Stimulated activated CD4-positive, alpha-beta T cell treated with anti-CD3 and anti-CD28 coated beads, Interleukin-12 subunit alpha, Interleukin-12 subunit beta, amount 100 ng/mL, for 48 hours (primary cell): ENCODE results near the gene ESR1.
"Not testable (repeated sequence)": the region's sequence is repeated elsewhere in the genome, so short reads cannot be mapped to it uniquely, and the experiment has no call there.

ENCODE experiments used
- DNase-seq, 3 donors: peaks; one replicate each; pipeline ENCODE4 v3.0.0-alpha.2; 2020; ENCODE audit warnings: low read depth in 2 of 3, low spot score in 1 of 3

ESR1 gene

GRCh38 chr6:151885234-151885633 lies 77.8 kb downstream of the ESR1 start:
- DNase-seq, result no peak

DNA sequence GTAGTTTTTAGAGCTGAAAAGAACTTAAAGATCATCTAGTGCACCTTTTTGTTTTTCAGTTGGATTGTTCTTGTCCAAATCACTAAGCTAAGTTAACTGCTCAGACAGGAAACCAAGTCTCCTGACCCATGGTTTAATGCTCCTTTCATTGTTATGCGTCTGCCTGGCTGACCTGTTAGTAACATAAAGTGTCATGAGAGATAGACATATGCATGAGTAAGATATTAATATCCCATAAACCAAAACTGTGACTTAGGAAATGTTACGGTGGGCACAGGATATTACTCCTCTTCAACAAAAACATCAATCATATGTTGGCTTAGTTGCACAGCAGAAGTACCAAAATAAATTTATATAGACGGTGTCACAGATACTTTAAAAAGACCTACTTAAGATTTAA lies 84.0 kb downstream of the ESR1 start:
- no peak for DNase-seq

- DNase-seq, result not testable (repeated sequence)
These were observed 86.9 kb downstream of the ESR1 start for GRCh38 chr6:151894426-151894825.

DNA sequence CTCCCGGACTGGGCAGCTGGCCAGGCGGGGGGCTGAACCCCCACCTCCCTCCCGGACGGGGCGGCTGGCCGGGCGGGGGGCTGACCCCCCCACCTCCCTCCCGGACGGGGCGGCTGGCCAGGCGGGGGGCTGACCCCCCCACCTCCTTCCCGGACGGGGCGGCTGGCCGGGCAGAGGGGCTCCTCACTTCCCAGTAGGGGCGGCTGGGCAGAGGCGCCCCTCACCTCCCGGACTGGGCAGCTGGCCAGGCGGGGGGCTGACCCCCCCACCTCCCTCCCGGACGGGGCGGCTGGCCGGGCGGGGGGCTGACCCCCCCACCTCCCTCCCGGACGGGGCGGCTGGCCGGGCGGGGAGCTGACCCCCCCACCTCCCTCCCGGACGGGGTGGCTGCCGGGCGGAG lies 91.7 kb downstream of the ESR1 start:
- not testable (repeated sequence) for DNase-seq

GRCh38 chr6:151899796-151900195 lies 92.3 kb downstream of the ESR1 start:
- DNase-seq, result not testable (repeated sequence)

DNA sequence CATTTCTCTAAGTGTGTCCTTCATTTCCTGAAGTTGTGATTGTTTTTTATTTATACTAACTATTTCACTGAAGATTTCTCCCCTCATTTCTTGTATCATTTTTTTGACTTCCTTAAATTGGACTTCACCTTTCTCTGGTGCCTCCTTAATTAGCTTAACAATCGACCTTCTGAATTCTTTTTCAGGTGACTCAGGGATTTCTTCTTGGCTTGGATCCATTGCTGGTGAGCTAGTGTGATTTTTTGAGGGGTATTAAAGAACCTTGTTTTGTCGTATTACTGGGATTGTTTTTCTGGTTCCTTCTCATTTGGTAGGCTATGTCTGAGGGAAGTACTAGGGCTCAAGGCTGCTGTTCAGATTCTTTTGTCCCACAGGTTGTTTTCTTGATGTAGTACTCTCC lies 92.8 kb downstream of the ESR1 start:
- no peak for DNase-seq

- DNase-seq, result no peak
These were observed 93.5 kb downstream of the ESR1 start for GRCh38 chr6:151901009-151901411.

- DNase-seq, result no peak
These were observed 97.1 kb downstream of the ESR1 start for GRCh38 chr6:151904631-151905030.

DNA sequence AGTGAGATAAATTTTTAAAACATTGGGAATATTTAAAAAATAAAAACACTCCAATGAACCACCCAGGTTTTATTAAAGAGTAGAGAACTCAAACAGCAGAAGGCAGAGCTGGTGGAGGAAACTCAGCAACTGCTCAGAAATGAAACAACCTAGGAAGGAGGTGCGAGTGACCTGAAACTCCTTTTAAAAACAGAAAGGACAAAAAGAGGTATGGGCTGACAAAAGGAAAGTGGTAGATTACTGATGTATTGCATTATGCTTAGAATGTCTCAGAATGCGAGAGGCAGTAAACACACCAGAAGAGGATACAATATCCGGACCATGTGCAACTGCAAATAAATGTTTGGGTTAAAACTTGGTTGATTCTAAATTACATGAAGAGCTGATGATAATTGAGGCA lies 97.6 kb downstream of the ESR1 start:
- DNase-seq, result no peak

GRCh38 chr6:151905854-151906253 lies 98.4 kb downstream of the ESR1 start:
- no peak for DNase-seq

- no peak for DNase-seq
These were observed 103.9 kb downstream of the ESR1 start for GRCh38 chr6:151911401-151911800.

DNA sequence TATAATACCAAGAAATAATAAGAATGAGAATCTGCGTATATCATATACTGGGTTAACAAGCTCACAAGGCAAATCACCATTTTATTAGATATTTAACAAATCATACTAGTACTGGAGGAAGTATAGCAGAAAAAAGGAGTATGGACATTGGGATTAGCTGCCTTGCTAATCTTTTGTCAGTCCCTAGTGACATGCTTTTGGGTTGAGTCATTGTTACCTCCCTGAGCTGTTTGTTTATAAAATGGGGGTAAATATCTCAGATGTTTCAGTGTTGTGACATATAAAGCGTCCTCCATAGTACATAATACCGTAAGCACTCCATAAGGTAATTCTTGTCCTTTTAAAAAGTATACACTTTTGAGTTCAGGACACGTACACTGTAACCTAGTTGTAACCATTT lies 107.0 kb downstream of the ESR1 start:
- no peak for DNase-seq

- DNase-seq, result no peak
These were observed 108.6 kb downstream of the ESR1 start for GRCh38 chr6:151916075-151916474.

DNA sequence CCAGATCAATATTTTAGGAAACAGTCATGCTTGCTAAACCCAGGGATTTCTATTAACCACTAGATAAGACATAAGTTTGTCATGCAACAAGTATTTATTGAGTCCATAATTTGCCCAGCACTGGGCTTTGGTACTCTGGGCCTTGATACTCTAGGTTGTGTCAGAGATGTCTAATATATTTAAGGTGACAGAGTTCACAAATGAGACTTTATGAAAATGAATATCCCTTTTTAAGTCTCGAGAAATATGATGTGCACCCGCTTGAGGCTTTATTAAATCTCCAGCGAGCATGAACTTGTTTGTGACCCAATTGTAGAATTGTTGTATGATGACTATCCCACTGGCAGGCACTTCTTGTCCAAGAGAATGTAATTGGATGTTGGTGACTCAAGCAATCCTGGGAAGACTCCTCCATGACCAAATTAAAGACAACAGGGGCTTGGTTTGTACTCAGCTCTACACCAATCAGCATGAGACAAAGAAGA lies 109.2 kb downstream of the ESR1 start:
- DNase-seq, result no peak

DNA sequence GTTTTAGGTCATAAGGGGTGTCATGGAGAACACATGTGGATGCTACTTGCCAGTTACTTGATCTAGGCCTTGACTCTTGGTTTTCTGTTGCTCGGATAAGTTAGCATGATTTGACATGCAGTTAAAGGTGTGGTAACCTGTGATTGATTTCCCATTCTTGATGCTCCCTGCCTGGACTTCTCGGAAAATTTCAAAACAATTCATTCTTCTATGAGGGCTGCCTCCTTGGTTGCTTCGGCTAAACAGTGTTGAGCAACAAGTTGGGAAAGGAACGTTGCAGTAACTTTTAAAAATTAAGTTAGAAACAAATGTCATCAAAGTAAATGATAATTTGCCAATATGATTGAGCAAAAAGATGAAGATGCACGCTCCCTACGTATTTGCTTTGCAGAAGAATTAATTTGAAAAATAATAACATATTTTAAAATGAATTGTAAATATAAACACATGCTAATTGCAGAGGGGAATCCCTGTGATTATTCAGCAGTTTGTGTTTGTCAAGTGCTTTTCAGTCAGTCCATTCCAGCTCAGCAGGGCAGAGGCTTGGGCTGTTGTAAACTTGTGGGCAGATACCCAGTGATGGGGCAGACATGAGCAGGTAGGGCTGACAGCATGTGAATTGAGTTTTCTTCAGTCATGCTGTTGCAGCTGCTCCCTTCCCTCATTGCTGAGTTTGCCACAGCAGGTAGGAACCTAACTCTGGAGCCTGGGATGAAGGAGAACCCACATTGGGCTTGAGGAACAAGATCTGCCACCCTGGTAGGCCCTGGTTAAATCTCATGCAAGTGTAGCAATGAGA lies 110.2 kb downstream of the ESR1 start:
- no peak for DNase-seq

GRCh38 chr6:151940307-151940706 lies 132.8 kb downstream of the ESR1 start:
- no peak for DNase-seq

GRCh38 chr6:151948002-151948743 lies 140.7 kb downstream of the ESR1 start:
- DNase-seq, result no peak

DNA sequence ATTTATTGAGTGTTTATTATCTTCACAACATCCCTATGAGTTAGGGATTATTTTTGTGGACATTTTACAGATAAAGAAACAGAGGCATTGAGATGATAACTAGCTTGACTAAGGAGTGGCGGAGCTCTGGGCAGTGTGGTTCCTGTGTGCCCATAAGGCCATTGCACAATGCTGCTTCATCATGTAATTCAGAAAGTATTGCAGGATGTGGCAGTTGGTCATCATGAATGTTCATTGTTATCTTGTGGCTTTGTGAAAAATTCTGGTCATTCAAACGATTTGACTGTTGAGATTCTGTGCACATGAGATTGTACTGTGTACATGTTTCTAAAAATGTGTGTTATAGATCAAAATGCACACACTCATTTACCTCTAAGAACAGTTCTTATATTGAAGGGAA lies 150.8 kb downstream of the ESR1 start:
- no peak for DNase-seq

DNA sequence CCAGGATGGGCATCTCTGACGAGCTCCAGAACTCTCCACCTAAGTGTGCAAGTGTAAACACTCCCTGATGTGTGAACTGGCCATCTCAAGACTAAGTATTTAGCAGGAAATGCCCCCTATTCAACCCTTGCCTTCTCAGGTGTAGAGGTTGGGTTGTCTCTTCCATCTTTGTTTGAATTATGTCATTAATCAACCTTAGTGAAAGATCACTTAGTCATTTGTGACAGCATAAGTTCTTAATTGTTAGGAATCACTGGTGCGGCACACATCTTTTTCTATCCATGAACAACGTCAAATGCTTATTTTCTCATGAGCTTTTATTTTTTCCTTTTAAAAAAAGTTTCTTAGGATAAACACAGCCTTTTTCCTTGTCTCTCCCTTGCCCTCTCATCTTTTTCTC lies 151.6 kb downstream of the ESR1 start:
- no peak for DNase-seq

DNA sequence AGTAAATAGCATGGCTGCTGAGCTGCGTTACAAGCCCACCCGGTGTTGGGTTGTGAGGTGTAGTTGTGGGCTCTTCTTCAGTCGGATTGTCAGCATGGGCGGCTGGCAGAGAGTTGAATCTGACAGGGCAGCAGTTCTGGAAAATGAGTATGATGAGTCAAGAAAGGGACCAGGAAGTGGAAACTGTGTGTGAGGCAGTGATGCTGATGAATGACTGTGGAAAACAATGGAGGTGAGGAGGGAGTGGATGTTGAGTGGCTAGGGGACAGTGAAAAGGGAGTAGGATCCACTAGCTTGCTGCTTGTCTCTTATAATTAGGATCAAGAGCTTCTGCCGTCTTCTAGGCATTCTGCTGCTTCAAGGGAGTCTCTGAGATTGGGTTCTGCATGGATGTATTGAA lies 154.3 kb downstream of the ESR1 start:
- no peak for DNase-seq

DNA sequence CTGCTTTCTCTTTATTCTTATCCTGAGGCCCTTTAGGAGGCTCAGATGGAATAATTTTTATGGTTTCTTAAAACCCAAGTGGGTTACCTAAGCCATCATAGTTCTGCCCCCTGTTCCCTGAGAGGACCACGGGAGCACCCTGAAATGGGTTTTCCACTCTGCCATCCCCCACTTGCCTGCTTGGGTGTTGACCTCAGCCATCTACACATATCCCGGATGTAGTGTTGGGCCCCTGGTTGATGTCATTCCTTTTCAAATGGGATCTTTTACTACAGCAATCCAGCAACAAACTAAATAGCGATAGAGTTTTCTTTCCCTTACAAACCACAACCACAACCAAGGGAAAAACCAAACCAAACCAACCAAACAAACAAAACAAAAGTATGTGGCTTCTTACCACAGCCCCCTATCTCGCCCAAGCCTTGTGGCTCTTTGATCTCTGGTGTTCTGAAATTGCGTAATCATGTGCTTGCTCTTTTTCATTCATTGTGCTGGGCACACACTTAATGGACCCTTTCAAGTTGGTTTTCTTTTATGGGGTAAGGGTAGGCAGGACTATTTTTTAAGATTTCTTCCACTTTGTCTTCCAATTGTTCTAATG lies 154.9 kb downstream of the ESR1 start:
- DNase-seq, result peak in 1 of 3 donors; percentile 4

- no peak for DNase-seq
These were observed 155.5 kb downstream of the ESR1 start for GRCh38 chr6:151963001-151963400.
